ENCODE measurements around the gene CPA1. TPM values are rescaled to one million over a fixed set of nuclear protein-coding genes. Genes with fewer than 3 reads are reported as not detected.
A peak's percentile ranks its signal among the peaks of the same experiment; 100 is the strongest.

CPA1 gene
- total RNA-seq, 2 experiments from 2014 or later: not detected

- POLR2A ChIA-PET: no interaction called here
- H3K9me3 Mint-ChIP-seq (ENCODE audit: low read depth): no peaks in the 10 kb centered on the region
- ATAC-seq (no peak), DNase-seq (no peak)
- intact Hi-C loops (cut with DNase I, micrococcal nuclease): no loop called here
- no peaks in the 10 kb centered on the region for H3K27me3 Mint-ChIP-seq
- H3K27ac Mint-ChIP-seq: no peak overlapping the region
- H3K36me3 Mint-ChIP-seq (ENCODE audit: low read depth): no peaks in the 10 kb centered on the region
- no peak overlapping the region for H3K4me3 Mint-ChIP-seq
- peaks cover 8% of the 10 kb centered on the region for H3K4me1 Mint-ChIP-seq
- CTCF ChIA-PET: no interaction called here
These were observed 8.4 kb downstream of the CPA1 start for GRCh38 chr7:130388671-130389070.

- no peaks in the 10 kb centered on the region for H3K36me3 Mint-ChIP-seq (ENCODE audit: low read depth)
- intact Hi-C loops (cut with DNase I, micrococcal nuclease): no loop called here
- no peak overlapping the region for H3K4me3 Mint-ChIP-seq
- ChIA-PET POLR2A (no interaction called here), CTCF (interaction anchor here (1.4 kb wide), 1 partner anchor 21 kb away, joined by 3 read pairs; no protein-coding TSS in a partner anchor)
- ATAC-seq (no peak), DNase-seq (no peak)
- H3K9me3 Mint-ChIP-seq (ENCODE audit: low read depth): no peaks in the 10 kb centered on the region
- H3K27ac Mint-ChIP-seq: no peak overlapping the region
- H3K27me3 Mint-ChIP-seq: no peaks in the 10 kb centered on the region
- peaks cover 23% of the 10 kb centered on the region for H3K4me1 Mint-ChIP-seq
These were observed 10.2 kb downstream of the CPA1 start for GRCh38 chr7:130390486-130390885.

- H3K4me3 Mint-ChIP-seq: no peak overlapping the region
- intact Hi-C loops (cut with DNase I, micrococcal nuclease): no loop called here
- no peak overlapping the region for H3K27ac Mint-ChIP-seq
- peaks cover 25% of the 10 kb centered on the region for H3K4me1 Mint-ChIP-seq
- peaks cover 3% of the 10 kb centered on the region for H3K36me3 Mint-ChIP-seq (ENCODE audit: low read depth)
- no peaks in the 10 kb centered on the region for H3K9me3 Mint-ChIP-seq (ENCODE audit: low read depth)
- CTCF ChIA-PET: interaction anchor here (2.0 kb wide), 1 partner anchor 95 kb away, joined by 5 read pairs; no protein-coding TSS in a partner anchor
- DNase-seq: no peak
- peak; percentile 50 for ATAC-seq
- POLR2A ChIA-PET: no interaction called here
- no peaks in the 10 kb centered on the region for H3K27me3 Mint-ChIP-seq
These were observed 12.8 kb downstream of the CPA1 start for GRCh38 chr7:130393101-130393561.

- Mint-ChIP-seq H3K4me3 (peak overlapping the region; percentile 1), H3K27ac (peak overlapping the region; percentile 55), H3K4me1 (peaks cover 25% of the 10 kb centered on the region), H3K36me3 (ENCODE audit: low read depth) (peaks cover 6% of the 10 kb centered on the region), H3K27me3 (no peaks in the 10 kb centered on the region), H3K9me3 (ENCODE audit: low read depth) (no peaks in the 10 kb centered on the region)
- intact Hi-C loops (cut with DNase I, micrococcal nuclease): no loop called here
- DNase-seq (no peak), ATAC-seq (peak; percentile 34)
- ChIA-PET CTCF (interaction anchor here (0.6 to 1.3 kb wide), 3 partner anchors 18 to 951 kb away, joined by 3 to 4 read pairs (median 3); no protein-coding TSS in a partner anchor), POLR2A (no interaction called here)
These were observed 13.6 kb downstream of the CPA1 start for GRCh38 chr7:130393841-130394411.

- H3K27ac Mint-ChIP-seq: peak overlapping the region; percentile 55
- CTCF ChIA-PET: interaction anchor here (0.6 to 1.3 kb wide), 3 partner anchors 18 to 951 kb away, joined by 3 to 4 read pairs (median 3); no protein-coding TSS in a partner anchor
These were observed 14.3 kb downstream of the CPA1 start for GRCh38 chr7:130394421-130395195.

GRCh38 chr7:130395421-130395820 is 15.1 kb downstream of the CPA1 start:
- Mint-ChIP-seq H3K9me3 (ENCODE audit: low read depth) (no peaks in the 10 kb centered on the region), H3K4me1 (peaks cover 25% of the 10 kb centered on the region), H3K4me3 (no peak overlapping the region), H3K27me3 (no peaks in the 10 kb centered on the region), H3K27ac (no peak overlapping the region), H3K36me3 (ENCODE audit: low read depth) (peaks cover 14% of the 10 kb centered on the region)
- POLR2A ChIA-PET: no interaction called here
- DNase-seq (no peak), ATAC-seq (no peak)
- CTCF ChIA-PET: no interaction called here
- intact Hi-C loops (cut with DNase I, micrococcal nuclease): no loop called here

More at GRCh38 chr7:130394421-130395195, 14.3 kb downstream of the CPA1 start:
- intact Hi-C loops (cut with DNase I, micrococcal nuclease): no loop called here
- POLR2A ChIA-PET: no interaction called here
- H3K9me3 Mint-ChIP-seq (ENCODE audit: low read depth): no peaks in the 10 kb centered on the region
- peaks cover 10% of the 10 kb centered on the region for H3K36me3 Mint-ChIP-seq (ENCODE audit: low read depth)
- no peaks in the 10 kb centered on the region for H3K27me3 Mint-ChIP-seq
- peaks cover 25% of the 10 kb centered on the region for H3K4me1 Mint-ChIP-seq
- H3K4me3 Mint-ChIP-seq: no peak overlapping the region
- DNase-seq (peak; percentile 40), ATAC-seq (peak; percentile 94)

- intact Hi-C loops (cut with DNase I, micrococcal nuclease): no loop called here
- no peak for DNase-seq
- ChIA-PET CTCF (no interaction called here), POLR2A (no interaction called here)
- H3K27me3 Mint-ChIP-seq: no peaks in the 10 kb centered on the region
- no peaks in the 10 kb centered on the region for H3K9me3 Mint-ChIP-seq (ENCODE audit: low read depth)
- H3K27ac Mint-ChIP-seq: no peak overlapping the region
- ATAC-seq: no peak
- peaks cover 25% of the 10 kb centered on the region for H3K4me1 Mint-ChIP-seq
- H3K4me3 Mint-ChIP-seq: no peak overlapping the region
- peaks cover 17% of the 10 kb centered on the region for H3K36me3 Mint-ChIP-seq (ENCODE audit: low read depth)
These were observed 15.8 kb downstream of the CPA1 start for GRCh38 chr7:130396109-130396508.

GRCh38 chr7:130397051-130397757 is 16.9 kb downstream of the CPA1 start:
- H3K4me3 Mint-ChIP-seq: no peak overlapping the region
- no peak for ATAC-seq
- CTCF ChIA-PET: no interaction called here
- peaks cover 17% of the 10 kb centered on the region for H3K36me3 Mint-ChIP-seq (ENCODE audit: low read depth)
- H3K27me3 Mint-ChIP-seq: no peaks in the 10 kb centered on the region
- no peaks in the 10 kb centered on the region for H3K9me3 Mint-ChIP-seq (ENCODE audit: low read depth)
- POLR2A ChIA-PET: no interaction called here
- DNase-seq: no peak
- no peak overlapping the region for H3K27ac Mint-ChIP-seq
- intact Hi-C loops (cut with DNase I, micrococcal nuclease): no loop called here
- H3K4me1 Mint-ChIP-seq: peaks cover 25% of the 10 kb centered on the region

GRCh38 chr7:130397758-130398073 is 17.4 kb downstream of the CPA1 start:
- peaks cover 25% of the 10 kb centered on the region for H3K4me1 Mint-ChIP-seq
- CTCF ChIA-PET: no interaction called here
- DNase-seq (no peak), ATAC-seq (no peak)
- H3K9me3 Mint-ChIP-seq (ENCODE audit: low read depth): no peaks in the 10 kb centered on the region
- H3K27ac Mint-ChIP-seq: no peak overlapping the region
- H3K4me3 Mint-ChIP-seq: no peak overlapping the region
- peaks cover 21% of the 10 kb centered on the region for H3K36me3 Mint-ChIP-seq (ENCODE audit: low read depth)
- no peaks in the 10 kb centered on the region for H3K27me3 Mint-ChIP-seq
- POLR2A ChIA-PET: no interaction called here
- intact Hi-C loops (cut with DNase I, micrococcal nuclease): no loop called here

- Mint-ChIP-seq H3K27me3 (no peaks in the 10 kb centered on the region), H3K27ac (no peak overlapping the region)
- DNase-seq: no peak
These were observed 18.3 kb downstream of the CPA1 start for GRCh38 chr7:130398526-130399090.

GRCh38 chr7:130400120-130400572 is 19.9 kb downstream of the CPA1 start:
- H3K4me1 Mint-ChIP-seq: peaks cover 5% of the 10 kb centered on the region
- CTCF ChIA-PET: interaction anchor here (0.7 kb wide), 1 partner anchor 273 kb away, joined by 3 read pairs; no protein-coding TSS in a partner anchor
- intact Hi-C loops (cut with DNase I, micrococcal nuclease): no loop called here

More at GRCh38 chr7:130398526-130399090, 18.3 kb downstream of the CPA1 start:
- Mint-ChIP-seq H3K36me3 (ENCODE audit: low read depth) (peaks cover 24% of the 10 kb centered on the region), H3K4me3 (no peak overlapping the region), H3K4me1 (peaks cover 18% of the 10 kb centered on the region), H3K9me3 (ENCODE audit: low read depth) (no peaks in the 10 kb centered on the region)
- intact Hi-C loops (cut with DNase I, micrococcal nuclease): no loop called here
- POLR2A ChIA-PET: no interaction called here
- CTCF ChIA-PET: interaction anchor here (0.6 kb wide), 1 partner anchor 43 kb away, joined by 3 read pairs; no protein-coding TSS in a partner anchor
- no peak for ATAC-seq

More at GRCh38 chr7:130400120-130400572, 19.9 kb downstream of the CPA1 start:
- DNase-seq (no peak), ATAC-seq (no peak)
- no peaks in the 10 kb centered on the region for H3K27me3 Mint-ChIP-seq
- POLR2A ChIA-PET: no interaction called here
- peaks cover 24% of the 10 kb centered on the region for H3K36me3 Mint-ChIP-seq (ENCODE audit: low read depth)
- no peak overlapping the region for H3K4me3 Mint-ChIP-seq
- no peak overlapping the region for H3K27ac Mint-ChIP-seq
- H3K9me3 Mint-ChIP-seq (ENCODE audit: low read depth): no peaks in the 10 kb centered on the region
